ENCODE measurements around the gene CUEDC1.

CUEDC1 gene

DNA sequence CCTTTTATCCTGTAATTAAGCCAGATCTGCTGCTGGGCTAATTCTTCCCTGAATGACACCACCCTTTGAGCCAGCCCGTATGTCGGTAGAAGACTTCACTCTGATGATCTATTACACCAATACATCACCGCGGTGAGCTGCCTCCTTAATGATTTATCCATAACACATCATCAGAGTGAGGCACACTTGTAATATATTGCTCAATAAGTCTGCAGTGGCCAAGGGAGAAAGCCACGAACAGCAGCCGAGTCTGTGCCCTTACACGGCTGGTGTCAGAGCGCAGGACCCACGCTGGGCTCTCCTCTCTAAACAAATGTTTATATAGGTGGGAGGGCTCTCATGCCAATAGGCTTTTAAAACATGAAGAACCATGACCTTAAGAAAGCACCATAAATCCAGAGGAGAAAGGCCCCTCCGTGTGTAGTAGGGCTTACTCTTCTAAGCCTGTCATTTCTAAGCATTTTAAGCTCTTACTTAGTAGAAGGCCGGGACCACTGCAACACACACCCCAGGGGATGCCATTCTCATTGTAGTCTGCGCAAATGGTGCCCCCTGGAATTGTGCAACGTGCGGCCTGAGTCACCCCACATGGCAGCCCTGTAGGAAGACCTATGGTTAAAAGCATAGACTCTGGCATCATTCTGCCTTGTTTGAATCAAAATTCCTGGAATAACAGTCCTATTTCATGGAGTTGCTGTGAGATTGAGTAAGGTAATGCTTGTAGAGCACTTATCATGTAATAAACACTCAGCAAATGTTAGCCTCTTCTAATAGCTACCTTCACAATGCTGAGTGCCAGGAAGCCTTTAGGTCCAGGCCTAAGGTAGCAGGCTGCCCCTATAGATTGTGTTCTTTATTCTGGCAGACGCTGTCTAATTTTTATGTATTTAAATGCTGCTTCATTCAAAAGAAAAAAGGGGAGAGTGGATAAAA lies 131.5 kb downstream of the CUEDC1 start:
- H3K4me3 ChIP-seq (ENCODE audit: control insufficient read depth, low read depth, low read length) = no peak overlapping the region
- TF ChIP-seq CTCF (IDR thresholded peaks at IDR 0.05; ENCODE audit: control insufficient read depth, insufficient read depth, low read depth, low read length, missing control alignments) = no peak
- DNase-seq (ENCODE audit: low read depth) = no peak

DNA sequence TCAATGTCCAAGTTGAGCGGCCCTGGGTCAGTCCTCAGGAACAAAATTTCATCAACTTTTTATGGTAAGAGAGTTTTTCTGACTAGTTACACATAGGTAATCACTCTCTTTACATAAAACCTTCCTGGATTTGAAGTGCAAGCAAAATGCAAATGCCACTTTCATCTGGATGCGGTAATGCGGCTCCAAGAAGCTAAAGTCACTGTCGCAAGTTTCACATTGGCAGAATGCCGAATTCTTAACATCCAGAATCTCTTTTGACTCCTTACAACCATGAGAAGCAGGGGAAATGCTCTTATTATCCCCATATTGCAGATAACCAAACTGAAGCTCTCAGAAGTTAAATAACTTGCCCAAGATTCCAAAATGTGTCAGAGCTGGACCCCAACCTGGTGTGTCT lies 135.3 kb downstream of the CUEDC1 start:
- H3K4me3 ChIP-seq (ENCODE audit: control insufficient read depth, low read depth, low read length) = no peak overlapping the region
- TF ChIP-seq CTCF (IDR thresholded peaks at IDR 0.05; ENCODE audit: control insufficient read depth, insufficient read depth, low read depth, low read length, missing control alignments) = no peak
- DNase-seq (ENCODE audit: low read depth) = no peak

DNA sequence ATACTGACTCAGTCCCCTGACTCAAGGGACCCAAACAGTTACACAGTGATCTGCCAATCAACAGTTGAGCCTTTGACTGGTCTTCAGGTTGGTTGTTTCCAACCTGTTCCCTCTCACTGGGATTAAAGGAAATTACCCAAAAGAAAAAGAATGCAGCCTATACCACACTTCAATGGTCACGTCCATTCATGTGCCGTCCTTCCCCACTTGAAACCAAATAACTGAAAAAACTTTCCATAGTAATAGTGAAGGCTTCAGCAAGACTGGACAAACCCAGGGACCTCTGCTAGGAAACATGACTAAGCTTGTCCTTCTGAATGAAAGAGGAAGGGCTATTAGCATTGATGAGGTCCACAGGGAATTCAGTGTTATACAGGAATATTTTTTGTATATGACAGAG lies 135.9 kb downstream of the CUEDC1 start:
- TF ChIP-seq CTCF (IDR thresholded peaks at IDR 0.05; ENCODE audit: control insufficient read depth, insufficient read depth, low read depth, low read length, missing control alignments) = no peak
- no peak overlapping the region for H3K4me3 ChIP-seq (ENCODE audit: control insufficient read depth, low read depth, low read length)
- DNase-seq (ENCODE audit: low read depth) = no peak

GRCh38 chr17:57818066-57818465 lies 137.1 kb downstream of the CUEDC1 start:
- no peak for DNase-seq (ENCODE audit: low read depth)
- H3K4me3 ChIP-seq (ENCODE audit: control insufficient read depth, low read depth, low read length) = no peak overlapping the region
- no peak for TF ChIP-seq CTCF (IDR thresholded peaks at IDR 0.05; ENCODE audit: control insufficient read depth, insufficient read depth, low read depth, low read length, missing control alignments)

DNA sequence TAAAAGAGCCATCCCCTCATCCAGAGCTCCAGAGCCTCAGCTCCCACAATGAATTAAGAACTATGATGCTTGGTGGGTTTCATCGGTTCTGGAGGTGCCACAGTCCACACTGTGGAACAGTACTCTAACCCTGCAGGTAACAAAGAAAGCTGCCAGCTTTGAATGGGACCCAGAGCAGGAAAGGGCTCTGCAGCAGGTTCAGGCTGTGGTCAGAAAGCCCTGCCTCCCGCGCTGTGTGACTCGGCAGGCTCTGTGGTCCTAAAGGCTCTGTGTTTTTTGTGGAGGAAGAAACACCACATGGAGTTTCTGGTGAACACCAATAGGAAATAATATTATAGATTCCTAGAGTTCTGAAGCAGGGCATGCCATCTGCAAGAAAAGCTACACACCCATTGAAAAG lies 137.9 kb downstream of the CUEDC1 start:
- DNase-seq (ENCODE audit: low read depth) = no peak
- no peak for TF ChIP-seq CTCF (IDR thresholded peaks at IDR 0.05; ENCODE audit: control insufficient read depth, insufficient read depth, low read depth, low read length, missing control alignments)
- H3K4me3 ChIP-seq (ENCODE audit: control insufficient read depth, low read depth, low read length) = no peak overlapping the region

- no peak for DNase-seq (ENCODE audit: low read depth)
- TF ChIP-seq CTCF (IDR thresholded peaks at IDR 0.05; ENCODE audit: control insufficient read depth, insufficient read depth, low read depth, low read length, missing control alignments) = no peak
- H3K4me3 ChIP-seq (ENCODE audit: control insufficient read depth, low read depth, low read length) = no peak overlapping the region
Observed at GRCh38 chr17:57814421-57814820, 140.8 kb downstream of the CUEDC1 start.

Data from AG09309 (cell line).